Measurements from ENCODE around the gene PDE6D.

The PDE6D gene

DNA sequence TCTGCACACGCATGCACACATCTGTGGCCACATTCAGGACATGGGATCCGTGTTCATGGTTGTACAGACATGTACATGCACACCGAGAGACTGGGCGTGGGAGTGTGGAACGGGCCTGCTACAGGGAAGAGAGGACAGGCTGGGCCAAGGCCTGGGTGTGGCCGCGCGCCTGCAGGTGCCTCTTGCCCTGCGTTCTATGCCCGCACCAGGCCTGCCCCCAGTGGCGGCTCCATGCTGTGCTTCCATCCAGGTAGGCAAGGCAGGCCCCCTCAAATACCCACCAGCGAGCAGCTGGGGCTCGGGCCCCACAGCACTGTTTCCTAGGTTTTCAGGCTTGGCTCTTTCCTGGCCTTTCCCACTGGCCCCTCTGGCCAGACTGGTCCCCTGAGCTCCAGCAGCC lies 88.2 kb downstream of the PDE6D start:
- TF ChIP-seq ZC3H10 (CRISPR knock-in tag; IDR thresholded peaks at IDR 0.05) (no peak), CSDC2 (CRISPR knock-in tag; IDR thresholded peaks at IDR 0.05) (no peak), ESRRG (CRISPR knock-in tag; IDR thresholded peaks at IDR 0.05) (no peak), ZNF565 (CRISPR knock-in tag; conservative IDR thresholded peaks at IDR 0.05; ENCODE audit: low read depth) (no peak), ARNTL (CRISPR knock-in tag; IDR thresholded peaks at IDR 0.05; ENCODE audit: borderline replicate concordance, low read depth) (no peak), ZNF8 (CRISPR knock-in tag; IDR thresholded peaks at IDR 0.05) (no peak), RARB (CRISPR knock-in tag; IDR thresholded peaks at IDR 0.05) (no peak), PPARA (CRISPR knock-in tag; IDR thresholded peaks at IDR 0.05; ENCODE audit: borderline replicate concordance) (no peak), ZFP3 (CRISPR knock-in tag; IDR thresholded peaks at IDR 0.05) (no peak), GLIS3 (CRISPR knock-in tag; IDR thresholded peaks at IDR 0.05) (no peak), OSR1 (CRISPR knock-in tag; IDR thresholded peaks at IDR 0.05) (no peak), ZNF70 (CRISPR knock-in tag; IDR thresholded peaks at IDR 0.05) (no peak)
- TF ChIP-seq, protein P1, sequence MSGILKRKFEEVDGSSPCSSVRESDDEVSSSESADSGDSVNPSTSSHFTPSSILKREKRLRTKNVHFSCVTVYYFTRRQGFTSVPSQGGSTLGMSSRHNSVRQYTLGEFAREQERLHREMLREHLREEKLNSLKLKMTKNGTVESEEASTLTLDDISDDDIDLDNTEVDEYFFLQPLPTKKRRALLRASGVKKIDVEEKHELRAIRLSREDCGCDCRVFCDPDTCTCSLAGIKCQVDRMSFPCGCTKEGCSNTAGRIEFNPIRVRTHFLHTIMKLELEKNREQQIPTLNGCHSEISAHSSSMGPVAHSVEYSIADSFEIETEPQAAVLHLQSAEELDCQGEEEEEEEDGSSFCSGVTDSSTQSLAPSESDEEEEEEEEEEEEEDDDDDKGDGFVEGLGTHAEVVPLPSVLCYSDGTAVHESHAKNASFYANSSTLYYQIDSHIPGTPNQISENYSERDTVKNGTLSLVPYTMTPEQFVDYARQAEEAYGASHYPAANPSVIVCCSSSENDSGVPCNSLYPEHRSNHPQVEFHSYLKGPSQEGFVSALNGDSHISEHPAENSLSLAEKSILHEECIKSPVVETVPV (CRISPR knock-in tag; IDR thresholded peaks at IDR 0.05) = no peak
- TF ChIP-seq, protein P2, sequence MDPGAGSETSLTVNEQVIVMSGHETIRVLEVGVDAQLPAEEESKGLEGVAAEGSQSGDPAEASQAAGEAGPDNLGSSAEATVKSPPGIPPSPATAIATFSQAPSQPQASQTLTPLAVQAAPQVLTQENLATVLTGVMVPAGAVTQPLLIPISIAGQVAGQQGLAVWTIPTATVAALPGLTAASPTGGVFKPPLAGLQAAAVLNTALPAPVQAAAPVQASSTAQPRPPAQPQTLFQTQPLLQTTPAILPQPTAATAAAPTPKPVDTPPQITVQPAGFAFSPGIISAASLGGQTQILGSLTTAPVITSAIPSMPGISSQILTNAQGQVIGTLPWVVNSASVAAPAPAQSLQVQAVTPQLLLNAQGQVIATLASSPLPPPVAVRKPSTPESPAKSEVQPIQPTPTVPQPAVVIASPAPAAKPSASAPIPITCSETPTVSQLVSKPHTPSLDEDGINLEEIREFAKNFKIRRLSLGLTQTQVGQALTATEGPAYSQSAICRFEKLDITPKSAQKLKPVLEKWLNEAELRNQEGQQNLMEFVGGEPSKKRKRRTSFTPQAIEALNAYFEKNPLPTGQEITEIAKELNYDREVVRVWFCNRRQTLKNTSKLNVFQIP (CRISPR knock-in tag; IDR thresholded peaks at IDR 0.05; ENCODE audit: borderline replicate concordance, low read depth) = no peak
- TF ChIP-seq, protein P3, sequence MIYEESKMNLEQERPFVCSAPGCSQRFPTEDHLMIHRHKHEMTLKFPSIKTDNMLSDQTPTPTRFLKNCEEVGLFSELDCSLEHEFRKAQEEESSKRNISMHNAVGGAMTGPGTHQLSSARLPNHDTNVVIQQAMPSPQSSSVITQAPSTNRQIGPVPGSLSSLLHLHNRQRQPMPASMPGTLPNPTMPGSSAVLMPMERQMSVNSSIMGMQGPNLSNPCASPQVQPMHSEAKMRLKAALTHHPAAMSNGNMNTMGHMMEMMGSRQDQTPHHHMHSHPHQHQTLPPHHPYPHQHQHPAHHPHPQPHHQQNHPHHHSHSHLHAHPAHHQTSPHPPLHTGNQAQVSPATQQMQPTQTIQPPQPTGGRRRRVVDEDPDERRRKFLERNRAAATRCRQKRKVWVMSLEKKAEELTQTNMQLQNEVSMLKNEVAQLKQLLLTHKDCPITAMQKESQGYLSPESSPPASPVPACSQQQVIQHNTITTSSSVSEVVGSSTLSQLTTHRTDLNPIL (CRISPR knock-in tag; IDR thresholded peaks at IDR 0.05; ENCODE audit: low read depth) = no peak
- no peak for ATAC-seq

DNA sequence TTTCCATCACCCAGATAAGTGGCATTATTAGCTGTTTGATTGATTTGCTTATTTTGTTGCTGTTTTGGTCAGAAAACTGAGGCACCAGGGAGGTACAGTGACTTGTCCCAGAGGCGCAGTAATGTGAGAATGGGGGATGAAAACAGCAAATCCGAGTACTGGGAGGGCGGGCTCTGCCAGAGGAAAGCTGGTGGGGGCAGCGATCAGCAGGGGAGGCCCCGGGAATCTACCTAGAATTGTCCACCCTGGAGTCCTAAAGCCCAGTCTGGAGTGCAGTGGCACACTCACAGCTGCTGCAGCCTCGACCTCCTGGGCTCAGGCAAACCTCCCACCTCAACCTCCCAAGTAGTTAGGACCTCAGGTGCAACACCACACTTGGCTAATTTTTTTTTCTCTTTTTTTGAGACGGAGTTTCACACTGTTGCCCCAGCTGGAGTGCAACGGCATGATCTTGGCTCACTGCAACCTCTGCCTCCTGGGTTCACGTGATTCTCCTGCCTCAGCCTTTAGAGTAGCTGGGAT lies 89.8 kb downstream of the PDE6D start:
- TF ChIP-seq ZNF70 (CRISPR knock-in tag; IDR thresholded peaks at IDR 0.05) (no peak), CSDC2 (CRISPR knock-in tag; IDR thresholded peaks at IDR 0.05) (no peak), ISL1 (CRISPR knock-in tag; IDR thresholded peaks at IDR 0.05) (no peak), BACH2 (CRISPR knock-in tag; IDR thresholded peaks at IDR 0.05; ENCODE audit: borderline replicate concordance) (no peak), ZFP3 (CRISPR knock-in tag; IDR thresholded peaks at IDR 0.05) (no peak), ZC3H10 (CRISPR knock-in tag; IDR thresholded peaks at IDR 0.05) (no peak), ESRRG (CRISPR knock-in tag; IDR thresholded peaks at IDR 0.05) (no peak), TCF4 (CRISPR knock-in tag; IDR thresholded peaks at IDR 0.05; ENCODE audit: borderline replicate concordance) (no peak), GLIS3 (CRISPR knock-in tag; IDR thresholded peaks at IDR 0.05) (no peak), ZFP30 (CRISPR knock-in tag; IDR thresholded peaks at IDR 0.05) (no peak), RARB (CRISPR knock-in tag; IDR thresholded peaks at IDR 0.05) (no peak), PPARA (CRISPR knock-in tag; IDR thresholded peaks at IDR 0.05; ENCODE audit: borderline replicate concordance) (no peak), TOX (CRISPR knock-in tag; IDR thresholded peaks at IDR 0.05; ENCODE audit: borderline replicate concordance) (no peak), SNAI2 (CRISPR knock-in tag; IDR thresholded peaks at IDR 0.05) (no peak), OSR1 (CRISPR knock-in tag; IDR thresholded peaks at IDR 0.05) (no peak)
- TF ChIP-seq, protein P2 (CRISPR knock-in tag; IDR thresholded peaks at IDR 0.05; ENCODE audit: borderline replicate concordance, low read depth) = no peak
- TF ChIP-seq, protein P3 (CRISPR knock-in tag; IDR thresholded peaks at IDR 0.05; ENCODE audit: low read depth) = no peak
- TF ChIP-seq, protein P4, sequence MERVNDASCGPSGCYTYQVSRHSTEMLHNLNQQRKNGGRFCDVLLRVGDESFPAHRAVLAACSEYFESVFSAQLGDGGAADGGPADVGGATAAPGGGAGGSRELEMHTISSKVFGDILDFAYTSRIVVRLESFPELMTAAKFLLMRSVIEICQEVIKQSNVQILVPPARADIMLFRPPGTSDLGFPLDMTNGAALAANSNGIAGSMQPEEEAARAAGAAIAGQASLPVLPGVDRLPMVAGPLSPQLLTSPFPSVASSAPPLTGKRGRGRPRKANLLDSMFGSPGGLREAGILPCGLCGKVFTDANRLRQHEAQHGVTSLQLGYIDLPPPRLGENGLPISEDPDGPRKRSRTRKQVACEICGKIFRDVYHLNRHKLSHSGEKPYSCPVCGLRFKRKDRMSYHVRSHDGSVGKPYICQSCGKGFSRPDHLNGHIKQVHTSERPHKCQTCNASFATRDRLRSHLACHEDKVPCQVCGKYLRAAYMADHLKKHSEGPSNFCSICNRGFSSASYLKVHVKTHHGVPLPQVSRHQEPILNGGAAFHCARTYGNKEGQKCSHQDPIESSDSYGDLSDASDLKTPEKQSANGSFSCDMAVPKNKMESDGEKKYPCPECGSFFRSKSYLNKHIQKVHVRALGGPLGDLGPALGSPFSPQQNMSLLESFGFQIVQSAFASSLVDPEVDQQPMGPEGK (CRISPR knock-in tag; IDR thresholded peaks at IDR 0.05; ENCODE audit: borderline replicate concordance) = no peak

More for the DNA sequence above, 89.8 kb downstream of the PDE6D start:
- ATAC-seq = no peak
